ENCODE data around the gene TLDC2. TPM values are rescaled to one million over a fixed set of nuclear protein-coding genes. Genes with fewer than 3 reads are reported as not detected.

TLDC2 gene
- polyA plus RNA-seq, 3 donors = 0.10 to 0.26 TPM; not detected in 1

GRCh38 chr20:36848078-36848660 lies 27.8 kb upstream of the TLDC2 start:
- H3K27ac ChIP-seq (ENCODE audit: low read depth, low read length) = peak overlapping the region; percentile 1
- 46 to 66% (median 50%) methylated on average over 6 of the region's 6 CpGs for WGBS, 3 donors

- no peak overlapping the region for H3K27ac ChIP-seq (ENCODE audit: low read depth, low read length)
Observed at GRCh38 chr20:36848677-36849076, 27.3 kb upstream of the TLDC2 start.

GRCh38 chr20:36849333-36850065 lies 26.4 kb upstream of the TLDC2 start:
- WGBS, 3 donors = 87 to 93% (median 93%) methylated on average over 9 of the region's 9 CpGs
- no peak overlapping the region for H3K27ac ChIP-seq (ENCODE audit: low read depth, low read length)

GRCh38 chr20:36850759-36851158 lies 25.2 kb upstream of the TLDC2 start:
- WGBS, 3 donors = 80 to 94% (median 84%) methylated on average over 6 of the region's 6 CpGs
- no peak overlapping the region for H3K27ac ChIP-seq (ENCODE audit: low read depth, low read length)

- H3K27ac ChIP-seq (ENCODE audit: low read depth, low read length) = peak overlapping the region; percentile 23
- WGBS, 3 donors = 88 to 92% (median 88%) methylated on average over 2 of the region's 2 CpGs
Observed at GRCh38 chr20:36851490-36851889, 24.4 kb upstream of the TLDC2 start.

GRCh38 chr20:36852187-36852586 lies 23.8 kb upstream of the TLDC2 start:
- H3K27ac ChIP-seq (ENCODE audit: low read depth, low read length) = peak overlapping the region; percentile 17
- WGBS, 3 donors = 63 to 71% (median 65%) methylated on average over 12 of the region's 12 CpGs

- H3K27ac ChIP-seq (ENCODE audit: low read depth, low read length) = no peak overlapping the region
- WGBS, 3 donors = 70 to 87% (median 73%) methylated on average over 20 to 21 of the region's 21 CpGs
Observed at GRCh38 chr20:36854348-36855240, 21.3 kb upstream of the TLDC2 start.

GRCh38 chr20:36855241-36855657 lies 20.7 kb upstream of the TLDC2 start:
- no peak overlapping the region for H3K27ac ChIP-seq (ENCODE audit: low read depth, low read length)
- WGBS, 3 donors = 60 to 81% (median 61%) methylated on average over 7 of the region's 7 CpGs

GRCh38 chr20:36856195-36856594 lies 19.7 kb upstream of the TLDC2 start:
- 54 to 83% (median 59%) methylated on average over 3 of the region's 3 CpGs for WGBS, 3 donors

GRCh38 chr20:36856691-36857635 lies 19.0 kb upstream of the TLDC2 start:
- 45 to 67% (median 46%) methylated on average over 17 of the region's 17 CpGs for WGBS, 3 donors
- H3K27ac ChIP-seq (ENCODE audit: low read depth, low read length) = no peak overlapping the region

More at GRCh38 chr20:36856195-36856594, 19.7 kb upstream of the TLDC2 start:
- no peak overlapping the region for H3K27ac ChIP-seq (ENCODE audit: low read depth, low read length)

- 56 to 84% (median 70%) methylated on average over 4 of the region's 4 CpGs for WGBS, 3 donors
- no peak overlapping the region for H3K27ac ChIP-seq (ENCODE audit: low read depth, low read length)
Observed at GRCh38 chr20:36859282-36859555, 16.7 kb upstream of the TLDC2 start.

- H3K27ac ChIP-seq (ENCODE audit: low read depth, low read length) = no peak overlapping the region
- WGBS, 3 donors = 48 to 77% (median 67%) methylated on average over 6 of the region's 6 CpGs
Observed at GRCh38 chr20:36859700-36860330, 16.1 kb upstream of the TLDC2 start.

- H3K27ac ChIP-seq (ENCODE audit: low read depth, low read length) = no peak overlapping the region
- whole genome bisulfite sequencing, 3 donors = 63 to 73% (median 69%) methylated on average over 5 of the region's 5 CpGs
Observed at GRCh38 chr20:36860339-36860738, 15.6 kb upstream of the TLDC2 start.

GRCh38 chr20:36860811-36861624 lies 14.9 kb upstream of the TLDC2 start:
- WGBS, 3 donors = 69 to 86% (median 75%) methylated on average over 14 of the region's 14 CpGs
- no peak overlapping the region for H3K27ac ChIP-seq (ENCODE audit: low read depth, low read length)

- WGBS, 3 donors = 35 to 37% (median 35%) methylated on average over 7 of the region's 7 CpGs
Observed at GRCh38 chr20:36861625-36861874, 14.4 kb upstream of the TLDC2 start.

GRCh38 chr20:36861875-36862801 lies 13.8 kb upstream of the TLDC2 start:
- H3K27ac ChIP-seq (ENCODE audit: low read depth, low read length) = peak overlapping the region; percentile 52
- 22 to 39% (median 23%) methylated on average over 45 of the region's 45 CpGs for WGBS, 3 donors

More at GRCh38 chr20:36861625-36861874, 14.4 kb upstream of the TLDC2 start:
- H3K27ac ChIP-seq (ENCODE audit: low read depth, low read length) = no peak overlapping the region

All from adipose tissue (tissue), 3 donors.